ENCODE results near the gene FUBP1. TPM values are rescaled to one million over a fixed set of nuclear protein-coding genes. Genes with fewer than 3 reads are reported as not detected.

Gene FUBP1
- total and polyA plus RNA-seq, 2 donors (not counting 3 experiments of a cell fraction or from before 2014, with no cell fraction given): 112 to 166 TPM

- Histone ChIP-seq H3K4me3 (replicated peaks in 1 of 3; ENCODE audit: insufficient read depth in 1 of 3, low read depth in 1 of 3, low read length in 3 of 3) (no peak overlapping the region), H2AFZ (ENCODE audit: low read depth, low read length) (no peak overlapping the region), H3K9ac (replicated peaks; ENCODE audit: extremely low read depth, insufficient read depth, low read length) (no peak overlapping the region), H3K9me3 (replicated peaks; ENCODE audit: control insufficient read depth, insufficient read depth, low read length) (no peaks in the 10 kb centered on the region), H3K36me3 (ENCODE audit: control insufficient read depth in 2 of 2, extremely low read depth in 1 of 2, insufficient read depth in 2 of 2, low read length in 2 of 2) (peaks cover 0 to 18% of the 10 kb centered on the region in 2 experiments), H3K27me3 (ENCODE audit: control insufficient read depth in 2 of 2, insufficient read depth in 2 of 2, low read length in 2 of 2) (no peaks in the 10 kb centered on the region), H4K20me1 (replicated peaks; ENCODE audit: control insufficient read depth, extremely low read depth, insufficient read depth, low read length) (no peaks in the 10 kb centered on the region), H3K9me1 (replicated peaks; ENCODE audit: control insufficient read depth, extremely low read depth, insufficient read depth, low read length) (no peaks in the 10 kb centered on the region), H3K27ac (ENCODE audit: insufficient read depth, low read depth, low read length) (no peak overlapping the region), H3K4me1 (ENCODE audit: control insufficient read depth, extremely low read depth, insufficient read depth, low read length) (peaks cover 7% of the 10 kb centered on the region), H3K4me2 (ENCODE audit: insufficient read depth, low read length) (no peak overlapping the region), H3K79me2 (ENCODE audit: control insufficient read depth, insufficient read depth, low read length) (no peaks in the 10 kb centered on the region)
- ChIA-PET CTCF (no interaction called here), POLR2A (interaction anchor here (1.0 kb wide), 1 partner anchor 66 kb away, joined by 5 read pairs; the partner anchor contains the start of gene DNAJB4)
- TF ChIP-seq POLR2AphosphoS5 (IDR thresholded peaks at IDR 0.05; ENCODE audit: insufficient read depth, low read depth, low read length) (peak; percentile 16), FOS (IDR thresholded peaks at IDR 0.05; ENCODE audit: borderline replicate concordance, insufficient read depth, low read length) (no peak), GATA2 (IDR thresholded peaks at IDR 0.05; ENCODE audit: insufficient read depth, insufficient read length, low read depth, low read length) (no peak), MYC (IDR thresholded peaks at IDR 0.05; ENCODE audit: low read depth, low read length) (no peak)
- dilution Hi-C loops (cut with MboI; ENCODE audit: extremely low pct_ligation_motif_present, low sequenced_read_pairs) (no loop called here), intact Hi-C loops (cut with micrococcal nuclease) (no loop called here)
- DNase-seq (ENCODE audit: low read depth, low spot score) (no peak), FAIRE-seq (no peak)
- BruUV-seq (replicated peaks): no TSS peak
Measured at GRCh38 chr1:77938651-77939050, 40.2 kb downstream of the FUBP1 start.

GRCh38 chr1:77929806-77930205, 49.1 kb downstream of the FUBP1 start:
- Histone ChIP-seq H4K20me1 (replicated peaks; ENCODE audit: control insufficient read depth, extremely low read depth, insufficient read depth, low read length) (no peaks in the 10 kb centered on the region), H3K27me3 (ENCODE audit: control insufficient read depth in 2 of 2, insufficient read depth in 2 of 2, low read length in 2 of 2) (no peaks in the 10 kb centered on the region), H3K36me3 (ENCODE audit: control insufficient read depth in 2 of 2, extremely low read depth in 1 of 2, insufficient read depth in 2 of 2, low read length in 2 of 2) (peaks cover 0 to 10% of the 10 kb centered on the region in 2 experiments), H3K4me3 (replicated peaks in 1 of 3; ENCODE audit: insufficient read depth in 1 of 3, low read depth in 1 of 3, low read length in 3 of 3) (no peak overlapping the region), H2AFZ (ENCODE audit: low read depth, low read length) (no peak overlapping the region), H3K9me3 (replicated peaks; ENCODE audit: control insufficient read depth, insufficient read depth, low read length) (no peaks in the 10 kb centered on the region), H3K4me2 (ENCODE audit: insufficient read depth, low read length) (no peak overlapping the region), H3K9ac (replicated peaks; ENCODE audit: extremely low read depth, insufficient read depth, low read length) (no peak overlapping the region), H3K79me2 (ENCODE audit: control insufficient read depth, insufficient read depth, low read length) (no peaks in the 10 kb centered on the region), H3K9me1 (replicated peaks; ENCODE audit: control insufficient read depth, extremely low read depth, insufficient read depth, low read length) (no peaks in the 10 kb centered on the region), H3K4me1 (ENCODE audit: control insufficient read depth, extremely low read depth, insufficient read depth, low read length) (peaks cover 7% of the 10 kb centered on the region), H3K27ac (ENCODE audit: insufficient read depth, low read depth, low read length) (no peak overlapping the region)
- dilution Hi-C loops (cut with MboI; ENCODE audit: extremely low pct_ligation_motif_present, low sequenced_read_pairs): no loop called here
- POLR2A ChIA-PET: no interaction called here
- intact Hi-C loops (cut with micrococcal nuclease): no loop called here
- peak; percentile 20 for DNase-seq (ENCODE audit: low read depth, low spot score)
- peak; percentile 49 for FAIRE-seq
- TF ChIP-seq MYC (IDR thresholded peaks at IDR 0.05; ENCODE audit: low read depth, low read length) (no peak), FOS (IDR thresholded peaks at IDR 0.05; ENCODE audit: borderline replicate concordance, insufficient read depth, low read length) (peak; percentile 46)
- CTCF ChIA-PET: no interaction called here
- no TSS peak for BruUV-seq (replicated peaks)
